SIG-M5 treated with dmso at 0.1 percent for 504 hours (cell line): ENCODE measurements around the gene TMA16.
"Not testable (repeated sequence)": the region's sequence is repeated elsewhere in the genome, so short reads cannot be mapped to it uniquely, and the experiment has no call there.

ENCODE experiments used
- DNase-seq: peaks from one replicate; lab custom pipeline; 2025; ENCODE audit not compliant: unreplicated experiment; lab: John Stamatoyannopoulos, UW

The TMA16 gene

GRCh38 chr4:163505374-163505773 lies 10.9 kb downstream of the TMA16 start:
- peak; percentile 37 for DNase-seq

DNA sequence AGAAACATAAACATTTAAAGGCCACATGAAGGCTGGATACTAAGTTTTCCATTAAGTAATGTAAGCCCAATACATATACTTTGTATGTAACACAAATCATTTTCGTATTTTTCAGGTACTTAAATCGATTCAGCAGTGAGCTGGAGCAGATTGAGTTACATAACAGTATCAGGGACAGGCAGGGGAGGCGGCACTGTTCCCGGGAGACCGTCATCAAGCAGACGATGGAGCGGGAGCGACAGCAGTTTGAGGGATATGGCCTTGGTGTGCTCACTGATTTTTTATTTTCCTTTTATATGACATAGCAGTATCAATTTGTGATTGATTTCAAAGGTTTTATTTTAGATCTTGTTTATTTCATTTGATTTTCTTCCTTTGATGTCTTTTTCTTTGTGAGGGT lies 20.7 kb downstream of the TMA16 start:
- DNase-seq, result no peak

- DNase-seq, result no peak
Observed at GRCh38 chr4:163523791-163524365, 29.4 kb downstream of the TMA16 start.

DNA sequence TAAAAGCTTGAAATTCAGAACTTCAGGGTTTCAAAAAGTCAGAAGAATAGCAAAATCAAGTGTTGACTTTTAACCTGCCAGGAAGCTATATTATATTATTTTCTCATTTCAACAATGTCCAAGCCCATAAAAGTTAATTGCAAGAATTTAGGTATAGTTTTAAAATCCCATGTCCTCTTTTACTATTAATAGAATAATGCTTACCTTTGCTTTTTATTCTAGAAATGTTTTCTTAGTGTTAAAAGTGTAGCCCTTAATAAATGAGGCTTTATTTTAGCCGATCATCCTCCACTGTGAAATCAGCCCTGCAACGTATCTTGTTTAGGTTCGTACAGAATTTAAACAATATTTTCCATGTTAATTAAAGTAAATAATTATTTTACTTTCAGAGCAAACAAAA lies 31.5 kb downstream of the TMA16 start:
- no peak for DNase-seq

GRCh38 chr4:163527172-163527571 lies 32.7 kb downstream of the TMA16 start:
- no peak for DNase-seq

- DNase-seq, result no peak
Observed at GRCh38 chr4:163528653-163529052, 34.2 kb downstream of the TMA16 start.

GRCh38 chr4:163534056-163534455 lies 39.6 kb downstream of the TMA16 start:
- DNase-seq, result no peak

DNA sequence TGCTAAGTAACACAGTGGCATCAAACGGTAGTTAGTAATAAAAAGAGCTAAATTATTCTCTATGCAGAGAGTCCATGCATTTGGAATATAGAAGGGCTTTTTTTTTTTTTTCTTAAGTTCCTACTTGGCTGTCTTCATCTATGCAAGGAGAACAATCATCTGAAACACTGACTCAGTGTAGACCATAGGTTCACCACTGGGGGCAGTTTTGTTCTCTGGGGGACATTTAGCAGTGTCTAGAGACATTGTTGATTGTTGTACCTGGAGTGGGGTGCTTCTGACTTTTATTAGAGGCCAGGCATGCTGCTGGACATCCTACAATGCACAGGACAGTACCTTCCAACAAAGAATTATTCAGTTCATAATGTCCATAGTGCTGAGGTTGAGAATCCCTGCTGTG lies 41.2 kb downstream of the TMA16 start:
- no peak for DNase-seq

DNA sequence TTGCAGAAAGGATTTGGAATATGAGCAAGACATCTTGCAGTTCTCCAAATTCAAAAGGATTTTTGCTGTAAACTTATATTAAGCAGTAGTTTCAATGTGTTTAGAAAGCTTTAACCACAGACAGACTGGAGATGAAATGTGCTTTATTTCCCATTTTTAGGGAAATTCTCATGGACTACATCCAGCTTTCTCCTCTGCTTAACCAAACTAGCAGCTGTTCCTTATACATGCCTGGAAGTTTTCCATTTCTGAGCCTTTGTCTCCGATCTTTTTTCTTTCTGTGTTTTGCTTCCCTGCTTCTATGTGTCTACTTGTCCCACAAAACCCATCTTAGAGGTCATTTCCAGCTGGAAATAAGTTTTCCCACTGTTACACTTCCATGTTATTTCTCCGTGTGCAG lies 41.6 kb downstream of the TMA16 start:
- no peak for DNase-seq

- DNase-seq, result no peak
Observed at GRCh38 chr4:163537114-163537513, 42.6 kb downstream of the TMA16 start.

- not testable (repeated sequence) for DNase-seq
Observed at GRCh38 chr4:163538820-163539219, 44.3 kb downstream of the TMA16 start.

- DNase-seq, result no peak
Observed at GRCh38 chr4:163540448-163540847, 46.0 kb downstream of the TMA16 start.

DNA sequence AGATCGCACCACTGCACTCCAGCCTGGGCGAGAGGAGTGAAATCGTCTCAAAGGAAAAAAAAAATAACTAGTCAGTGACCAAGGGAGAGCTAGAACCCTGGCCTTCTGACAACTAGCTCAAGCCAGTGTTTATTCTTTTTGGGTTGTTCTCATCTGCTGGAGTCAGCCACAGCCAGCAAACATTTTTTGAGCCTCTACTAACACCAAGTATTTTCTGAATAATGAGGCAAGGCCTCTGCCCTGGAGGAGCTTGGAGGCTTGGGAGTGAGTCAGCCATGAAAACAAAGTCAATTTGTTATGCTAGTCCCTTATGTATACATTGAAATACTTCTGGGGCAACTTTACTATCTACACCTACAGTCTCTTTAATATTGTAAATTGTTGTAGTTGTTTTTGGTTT lies 46.5 kb downstream of the TMA16 start:
- DNase-seq, result no peak

DNA sequence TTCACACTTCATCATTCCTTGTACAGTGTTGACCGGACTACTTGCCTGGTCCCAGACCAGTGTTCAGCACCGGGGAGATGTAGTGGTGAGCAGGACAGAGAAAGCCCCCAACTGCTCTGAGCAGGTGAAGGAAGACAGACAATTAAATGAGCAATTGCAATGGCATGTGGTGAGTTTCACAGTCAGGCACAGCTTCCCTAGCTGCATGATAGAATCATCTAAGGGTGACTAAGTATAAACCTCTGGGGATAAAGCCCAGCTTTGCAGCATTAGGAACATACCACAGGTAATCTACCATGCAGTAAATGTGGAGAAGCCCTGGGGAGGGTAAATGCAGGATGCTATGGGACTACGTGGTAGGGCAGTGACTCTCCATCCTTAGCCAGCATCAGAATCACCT lies 47.8 kb downstream of the TMA16 start:
- no peak for DNase-seq

- peak; percentile 57 for DNase-seq
Observed at GRCh38 chr4:163544407-163545038, 50.0 kb downstream of the TMA16 start.

DNA sequence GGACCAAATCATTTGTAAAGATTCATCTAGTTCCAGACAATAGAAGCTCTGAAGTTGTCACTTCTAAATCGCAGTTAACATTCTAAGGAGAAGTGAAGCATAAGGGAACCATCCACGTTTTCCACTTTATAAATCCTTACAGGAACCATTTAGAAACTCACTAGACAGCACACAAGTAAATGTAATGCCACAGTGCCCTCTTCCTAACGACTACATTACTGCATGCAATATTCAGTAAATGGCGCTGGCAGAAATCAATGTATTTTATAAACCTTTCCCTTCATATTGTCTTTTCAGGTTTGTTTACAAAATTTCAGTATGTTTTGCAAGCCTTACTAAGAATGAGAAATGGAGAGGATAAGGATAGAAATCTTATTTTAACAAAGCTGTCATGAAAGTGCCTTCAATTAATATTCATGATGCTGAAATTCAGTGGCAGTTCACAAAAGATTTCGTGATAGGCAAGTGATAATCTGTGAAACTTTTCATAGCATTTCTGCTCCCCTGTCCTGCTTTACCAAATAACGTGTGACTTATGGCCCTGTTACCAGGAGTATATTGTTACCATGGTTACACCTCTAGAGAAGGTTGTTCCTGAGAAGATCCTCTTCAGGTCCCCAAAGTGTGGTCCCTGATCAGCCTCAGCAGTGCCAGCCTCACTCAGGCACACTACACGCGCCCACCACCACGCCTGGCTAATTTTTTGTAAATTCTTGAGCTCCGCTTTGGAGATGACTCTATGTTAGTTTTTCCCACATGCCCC lies 54.2 kb downstream of the TMA16 start:
- peak; percentile 60 for DNase-seq

DNA sequence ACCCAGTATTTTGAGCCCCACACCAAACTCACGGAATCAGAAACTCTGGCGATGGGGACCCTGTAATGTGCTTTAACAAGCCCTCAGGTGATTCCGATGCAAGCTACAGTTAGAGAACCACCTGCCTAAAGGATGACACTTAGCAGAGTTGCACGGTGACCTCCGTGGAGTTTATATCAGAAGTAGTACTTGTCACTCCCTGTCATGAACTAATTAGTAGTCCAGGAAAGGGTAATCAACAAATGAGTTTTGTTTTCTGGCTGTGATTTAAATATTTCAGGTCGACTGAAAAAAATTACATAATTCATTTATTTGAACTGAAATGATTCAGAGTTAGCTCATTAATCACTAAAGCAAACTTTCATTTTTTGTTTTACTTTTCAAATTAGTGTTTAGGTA lies 56.4 kb downstream of the TMA16 start:
- DNase-seq, result no peak

GRCh38 chr4:163553146-163553545 lies 58.7 kb downstream of the TMA16 start:
- no peak for DNase-seq

DNA sequence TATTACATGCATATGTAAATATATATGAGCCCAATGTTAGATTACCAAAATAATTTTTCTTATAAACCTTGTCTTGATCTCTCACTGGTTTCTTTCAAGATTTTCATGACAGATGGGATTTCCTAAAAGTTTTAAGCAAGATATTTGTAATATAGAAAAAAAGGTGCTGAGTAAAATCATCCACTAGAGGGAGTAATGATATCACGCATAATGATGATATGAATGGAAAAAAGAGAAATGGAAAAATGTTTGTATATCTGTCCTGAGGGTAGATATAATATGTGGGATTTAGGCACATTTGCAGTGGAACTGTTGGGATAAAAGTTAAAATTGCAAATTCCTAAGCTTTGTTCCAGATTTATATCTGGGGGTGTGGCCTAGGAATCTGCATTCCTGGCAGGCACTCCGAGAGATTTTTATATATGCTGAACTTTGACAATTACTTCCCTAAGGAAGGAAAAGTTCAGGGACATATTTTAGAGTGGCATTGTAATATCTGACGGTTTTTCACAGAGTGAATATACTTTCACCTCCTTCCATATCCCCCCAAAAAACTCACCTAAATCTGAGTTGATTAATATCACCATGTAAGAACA lies 60.5 kb downstream of the TMA16 start:
- peak; percentile 52 for DNase-seq

DNA sequence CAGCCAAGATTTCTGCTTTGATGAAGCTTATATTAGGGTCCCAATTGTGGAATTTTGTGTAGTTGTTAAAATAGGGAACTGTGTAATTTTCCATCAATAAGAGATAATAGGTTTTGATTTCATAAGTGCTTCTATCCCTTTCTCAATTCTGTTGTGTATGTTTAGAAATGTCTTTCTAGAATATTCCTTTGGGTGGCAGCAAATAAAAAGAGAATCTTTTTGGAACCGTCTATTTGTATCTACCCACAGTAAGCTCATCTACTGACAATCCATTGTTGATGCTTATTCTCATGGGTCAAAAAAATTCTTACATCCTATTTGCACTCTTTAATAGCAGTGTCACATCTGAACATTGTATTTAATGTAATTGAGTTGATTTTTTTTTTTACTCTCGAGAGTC lies 61.7 kb downstream of the TMA16 start:
- peak; percentile 56 for DNase-seq

GRCh38 chr4:163556650-163557391 lies 62.3 kb downstream of the TMA16 start:
- DNase-seq, result peak; percentile 27
